G401.6 (cell line): ENCODE results near the gene NDUFS3.
"Not testable (repeated sequence)": the region's sequence is repeated elsewhere in the genome, so short reads cannot be mapped to it uniquely, and the experiment has no call there.

Source experiments
- FAIRE-seq: peaks from 2 replicates; lab custom pipeline; 2012; peaks lifted over from hg19 to GRCh38; lab: Jason Lieb, UNC

The NDUFS3 gene

DNA sequence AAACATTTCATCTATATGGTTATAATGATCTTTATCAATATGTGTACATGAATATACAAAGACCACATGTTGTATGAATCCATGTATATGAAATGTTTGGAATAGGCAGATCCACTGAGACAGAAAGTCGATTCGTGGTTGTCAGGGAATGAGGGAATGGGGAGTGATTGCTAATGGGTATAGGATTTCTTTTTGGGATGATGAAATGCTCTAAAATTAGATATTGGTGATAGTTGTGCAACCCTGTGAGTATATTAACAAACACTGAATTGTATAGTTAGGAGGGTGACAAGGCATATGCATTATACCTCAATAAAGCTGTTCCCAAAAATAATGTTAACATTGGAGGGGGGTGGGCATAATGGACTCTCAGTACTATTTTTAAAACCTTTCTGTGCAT, 18.4 kb upstream of the NDUFS3 start:
- no peak for FAIRE-seq

DNA sequence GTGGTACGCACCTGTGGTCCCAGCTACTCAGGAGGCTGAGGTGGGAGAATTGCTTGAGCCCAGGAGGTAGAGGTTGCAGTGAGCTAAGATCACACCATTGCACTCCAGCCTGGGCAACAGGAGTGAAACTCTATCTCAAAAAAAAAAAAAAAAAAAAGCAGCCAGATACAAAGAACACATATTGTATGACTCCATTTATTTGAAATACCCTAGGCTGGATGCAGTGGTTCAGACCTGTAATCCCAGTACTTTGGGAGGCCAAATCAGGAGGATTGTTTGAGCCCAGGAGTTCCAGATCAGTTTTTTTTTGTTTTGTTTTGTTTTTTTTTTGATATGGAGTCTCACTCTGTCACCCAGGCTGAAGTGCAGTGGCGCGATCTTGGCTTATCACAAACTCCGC, 16.5 kb upstream of the NDUFS3 start:
- not testable (repeated sequence) for FAIRE-seq

DNA sequence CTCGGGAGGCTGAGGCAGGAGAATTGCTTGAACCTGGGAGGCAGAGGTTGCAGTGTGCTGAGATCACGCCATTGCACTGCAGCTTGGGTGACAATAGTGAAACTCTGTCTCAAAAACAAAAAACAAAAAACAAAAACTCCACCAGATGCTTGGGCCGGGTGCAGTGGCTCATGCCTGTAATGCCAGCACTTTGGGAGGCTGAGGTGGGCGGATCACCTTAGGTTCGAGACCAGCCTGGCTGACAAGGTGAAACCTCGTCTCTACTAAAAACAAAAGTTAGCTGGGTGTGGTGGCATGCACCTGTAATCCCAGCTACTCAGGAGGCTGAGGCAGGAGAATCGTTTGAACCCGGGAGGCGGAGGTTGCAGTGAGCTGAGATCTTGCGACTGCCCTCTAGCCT, 14.5 kb upstream of the NDUFS3 start:
- not testable (repeated sequence) for FAIRE-seq

DNA sequence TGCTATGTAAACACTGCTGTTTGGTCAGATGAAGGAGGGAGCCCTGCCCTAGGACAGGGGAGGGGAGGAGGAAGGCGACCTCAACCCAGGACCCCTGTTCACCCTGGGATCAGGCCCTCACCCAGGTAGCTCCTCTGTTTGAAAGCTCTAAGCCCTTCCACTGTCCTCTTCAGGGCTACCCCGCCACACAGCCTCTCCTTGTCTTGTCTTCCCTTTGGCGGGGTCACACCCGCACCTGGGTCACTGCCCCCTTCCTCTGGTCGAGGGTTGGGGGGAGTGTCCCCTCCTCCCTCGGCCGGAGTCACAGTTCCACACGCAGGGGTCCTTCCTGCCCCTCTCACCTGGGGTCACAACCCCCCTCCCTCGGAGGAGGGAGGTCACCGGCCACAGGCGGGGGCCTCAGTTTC, 13.9 kb upstream of the NDUFS3 start:
- FAIRE-seq, result no peak

DNA sequence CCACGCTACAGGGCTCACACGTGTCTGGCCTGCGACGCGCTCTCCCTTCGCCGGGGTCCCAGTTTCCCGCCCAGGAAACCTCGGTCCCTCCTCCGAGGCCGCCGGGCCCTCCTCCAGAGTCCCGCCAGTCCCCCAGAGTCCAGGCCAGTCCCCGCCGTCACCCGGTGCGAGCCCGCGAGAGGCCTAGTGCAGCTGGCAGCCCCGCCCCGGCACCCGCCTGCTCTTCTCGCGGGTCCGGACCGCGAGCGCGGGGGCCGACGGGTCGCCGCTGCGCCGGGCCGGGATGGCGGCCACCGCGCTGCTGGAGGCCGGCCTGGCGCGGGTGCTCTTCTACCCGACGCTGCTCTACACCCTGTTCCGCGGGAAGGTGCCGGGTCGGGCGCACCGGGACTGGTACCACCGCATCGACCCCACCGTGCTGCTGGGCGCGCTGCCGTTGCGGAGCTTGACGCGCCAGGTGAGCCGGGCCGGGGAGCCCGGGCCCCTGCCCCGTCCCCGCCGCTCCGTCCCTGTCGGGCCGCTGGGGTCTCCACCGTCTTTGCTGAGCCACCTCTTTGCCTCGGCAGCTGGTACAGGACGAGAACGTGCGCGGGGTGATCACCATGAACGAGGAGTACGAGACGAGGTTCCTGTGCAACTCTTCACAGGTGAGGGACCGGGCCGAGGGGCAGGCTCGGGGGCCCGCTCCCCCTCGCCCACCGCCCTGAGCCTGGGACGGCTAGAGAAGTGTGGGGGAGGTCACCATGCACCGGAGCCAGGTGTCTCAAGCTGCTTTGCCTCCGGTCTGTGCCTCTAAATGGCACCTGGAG, 13.3 kb upstream of the NDUFS3 start, which contains the start of gene PTPMT1:
Gene PTPMT1 (plus strand): TSS at position 260 of the 809 bp plus-strand sequence. CDS start 24 bp downstream, at position 284.
- no peak for FAIRE-seq

DNA sequence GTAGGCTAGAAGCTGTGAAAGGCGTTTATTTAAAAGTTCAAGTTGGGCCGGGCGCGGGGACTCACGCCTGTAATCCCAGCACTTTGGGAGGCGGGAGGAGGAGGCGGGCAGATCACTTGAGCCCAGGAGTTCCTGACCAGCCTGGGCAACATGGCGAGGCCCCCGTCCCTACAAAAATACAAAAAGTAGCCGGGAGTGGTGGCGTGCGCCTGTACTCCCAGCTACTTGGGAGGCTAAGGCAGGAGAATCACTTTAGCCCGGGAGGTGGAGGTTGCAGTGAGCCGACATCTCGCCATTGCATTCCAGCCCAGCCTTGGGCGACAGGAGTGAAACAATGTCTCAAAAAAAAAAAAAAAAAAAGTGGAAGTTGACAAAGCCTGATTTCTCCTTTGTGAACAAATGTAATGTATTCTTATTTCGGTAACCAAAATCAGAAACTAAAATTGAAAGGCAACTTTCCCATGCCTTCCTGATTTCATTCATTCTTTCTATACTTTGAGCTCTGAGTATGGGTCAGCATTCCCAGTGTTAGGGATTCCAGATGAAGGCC, 12.7 kb upstream of the NDUFS3 start:
- FAIRE-seq, result no peak

DNA sequence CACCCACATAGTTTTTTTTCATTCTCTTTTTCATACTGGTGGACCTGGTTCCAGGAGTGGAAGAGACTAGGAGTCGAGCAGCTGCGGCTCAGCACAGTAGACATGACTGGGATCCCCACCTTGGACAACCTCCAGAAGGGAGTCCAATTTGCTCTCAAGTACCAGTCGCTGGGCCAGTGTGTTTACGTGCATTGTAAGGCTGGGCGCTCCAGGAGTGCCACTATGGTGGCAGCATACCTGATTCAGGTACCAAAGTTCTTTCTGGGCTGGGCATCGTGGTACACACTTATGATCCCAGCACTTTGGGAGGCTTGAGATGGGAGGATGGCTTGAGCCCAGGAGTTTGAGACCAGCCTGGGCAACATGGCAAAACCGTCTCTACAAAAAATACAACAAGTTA, 9.2 kb upstream of the NDUFS3 start:
- no peak for FAIRE-seq

DNA sequence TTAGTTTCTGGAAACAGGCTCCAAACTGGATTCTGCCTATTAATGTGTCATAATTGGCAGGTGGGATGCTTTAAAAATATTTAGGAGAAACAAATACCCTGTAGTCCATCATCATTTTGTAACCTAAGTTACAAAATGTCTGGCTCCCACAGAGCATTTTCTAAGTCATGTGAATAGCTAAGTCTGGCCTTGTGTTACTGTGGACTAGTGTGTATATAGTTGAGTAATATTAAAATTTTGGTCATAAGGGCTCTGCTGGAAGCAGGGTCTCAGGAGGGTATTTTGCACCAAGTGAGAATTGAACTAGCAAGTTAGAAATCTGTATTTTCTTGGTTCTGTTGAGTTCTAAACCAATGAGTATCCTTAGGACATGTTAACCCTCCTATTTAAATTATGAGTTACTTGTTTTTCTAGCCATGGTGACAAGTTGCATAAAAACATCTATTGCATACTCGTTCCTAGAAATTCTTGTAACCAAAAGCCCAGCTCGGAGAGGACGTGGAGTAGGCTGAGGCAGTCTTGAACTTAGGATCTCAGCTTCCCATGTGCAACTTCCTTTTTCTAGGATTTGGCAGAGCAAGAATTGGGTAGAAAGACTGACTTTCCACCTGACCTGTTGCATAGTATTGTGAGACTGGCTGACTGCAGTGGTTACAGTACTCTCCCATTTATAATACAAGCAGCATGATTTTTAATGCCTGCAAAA, 8.1 kb upstream of the NDUFS3 start:
- FAIRE-seq, result no peak

DNA sequence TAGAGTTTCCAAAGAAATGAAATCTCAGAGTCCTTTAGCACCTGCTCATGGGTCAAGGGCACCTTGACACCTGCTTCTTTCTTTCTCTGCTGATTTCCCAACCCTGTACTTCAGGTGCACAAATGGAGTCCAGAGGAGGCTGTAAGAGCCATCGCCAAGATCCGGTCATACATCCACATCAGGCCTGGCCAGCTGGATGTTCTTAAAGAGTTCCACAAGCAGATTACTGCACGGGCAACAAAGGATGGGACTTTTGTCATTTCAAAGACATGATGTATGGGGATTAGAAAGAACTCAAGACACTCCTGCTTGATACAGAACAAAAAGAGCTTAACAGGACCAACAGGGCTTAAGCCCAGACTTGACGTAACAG, 7.5 kb upstream of the NDUFS3 start:
- no peak for FAIRE-seq

DNA sequence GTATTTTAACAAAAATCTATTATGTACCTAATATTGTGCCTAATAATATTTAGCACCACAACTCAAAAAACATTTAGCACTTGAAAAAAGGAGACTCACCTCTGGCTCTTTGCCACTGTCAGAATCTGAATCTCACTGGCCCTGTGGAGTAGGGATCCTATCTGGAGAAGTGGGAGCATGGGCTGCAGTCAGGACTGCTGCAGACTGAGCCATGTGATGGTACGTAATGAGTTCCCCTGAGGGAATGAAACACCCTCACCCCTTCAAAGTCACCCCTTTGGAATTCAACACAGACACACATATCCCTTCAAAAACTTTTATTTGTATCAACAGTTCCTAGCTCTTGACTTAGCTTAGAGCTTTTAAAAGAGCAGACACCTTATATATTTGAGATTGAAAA, 7.0 kb upstream of the NDUFS3 start:
- no peak for FAIRE-seq

DNA sequence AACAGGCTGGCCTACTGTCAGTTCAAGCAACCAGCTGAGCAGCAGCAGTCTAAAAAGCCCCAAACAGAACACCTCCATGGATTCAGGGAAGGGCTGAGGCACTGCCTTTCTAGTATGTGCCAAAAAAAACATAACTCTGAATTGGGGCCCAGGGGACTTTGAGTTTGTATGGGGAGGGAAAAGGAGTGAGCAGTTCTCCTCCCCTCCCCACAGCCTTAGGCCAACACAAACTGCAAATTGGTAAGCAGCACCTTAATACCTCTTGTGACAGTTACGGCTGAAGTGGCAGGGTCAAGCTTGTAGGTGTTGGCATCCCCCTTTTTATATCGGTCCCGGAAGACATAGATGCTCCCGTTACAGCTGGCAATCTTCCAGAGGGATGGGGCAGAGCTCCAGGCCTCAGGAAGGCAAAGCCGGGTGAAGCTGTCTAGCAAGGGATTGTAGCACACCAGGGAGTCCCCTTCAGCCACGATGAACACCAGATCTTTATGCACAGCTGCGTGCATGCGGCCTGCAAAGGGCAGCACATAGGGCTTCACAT, 6.1 kb upstream of the NDUFS3 start:
- no peak for FAIRE-seq

DNA sequence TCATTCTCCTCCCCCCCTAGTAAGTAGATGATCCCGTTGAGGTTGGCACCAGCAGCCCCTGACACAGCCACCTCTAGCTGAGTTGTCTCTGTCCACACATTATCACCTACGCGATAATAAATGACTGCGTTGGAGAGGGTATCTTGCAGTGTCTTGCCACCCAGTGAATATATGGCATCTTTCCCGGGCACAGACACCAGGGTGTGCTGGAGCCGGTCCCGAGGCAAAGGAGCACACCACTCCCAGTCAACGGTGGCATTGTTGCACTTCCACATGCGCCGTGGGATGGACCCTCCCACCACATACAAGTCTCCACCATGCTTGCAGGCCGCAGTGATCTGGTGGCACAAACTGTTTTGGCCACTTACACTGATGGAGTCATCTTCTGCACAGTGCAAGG, 5.6 kb upstream of the NDUFS3 start:
- FAIRE-seq, result no peak

DNA sequence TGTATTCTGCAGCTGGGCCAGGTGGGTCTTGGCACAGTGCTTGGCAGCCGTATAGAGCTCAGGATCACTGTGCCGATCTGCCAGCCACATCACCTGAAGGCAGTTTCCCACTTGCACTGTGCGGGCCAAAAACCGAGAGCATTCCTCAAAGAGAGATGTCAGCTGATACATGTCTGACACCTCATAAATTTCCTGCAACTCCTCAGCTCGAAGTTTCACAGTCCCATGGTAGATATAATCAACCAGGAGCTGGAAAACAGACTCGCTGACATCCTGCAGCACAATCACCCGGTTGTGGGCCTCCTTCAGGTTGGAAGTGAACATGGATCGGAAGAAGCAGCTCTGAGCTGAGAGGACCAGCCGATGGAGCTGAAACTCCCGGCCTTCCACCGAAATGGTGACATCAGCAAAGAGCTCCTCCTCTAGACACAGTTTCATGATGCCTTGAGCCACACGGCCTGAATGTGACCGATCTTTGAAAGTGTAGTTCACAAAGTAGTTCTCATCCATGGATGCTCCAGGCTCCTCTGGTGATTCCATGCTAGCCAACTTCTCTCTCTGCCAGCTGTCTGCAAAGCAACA, 1.3 kb upstream of the NDUFS3 start:
- no peak for FAIRE-seq

DNA sequence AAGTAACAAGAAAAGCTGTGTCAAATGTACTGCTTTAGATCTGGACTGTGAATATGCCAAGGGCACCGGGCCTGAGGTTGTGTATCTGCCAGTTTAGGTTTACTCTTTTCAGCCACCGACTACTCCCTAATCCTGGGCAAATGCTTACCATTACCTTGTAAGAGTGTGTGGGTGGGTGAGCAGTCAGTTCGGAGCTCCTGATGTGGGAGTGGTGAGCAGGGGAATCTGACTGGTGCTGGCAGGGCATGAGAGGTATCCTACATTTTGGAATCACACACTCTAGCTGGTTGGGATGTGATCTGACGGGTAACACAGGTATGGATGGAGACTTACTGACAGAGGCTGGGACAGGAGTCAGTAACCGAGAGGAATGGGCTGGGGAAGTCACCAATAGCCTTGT, 5.0 kb downstream of the NDUFS3 start:
- no peak for FAIRE-seq

DNA sequence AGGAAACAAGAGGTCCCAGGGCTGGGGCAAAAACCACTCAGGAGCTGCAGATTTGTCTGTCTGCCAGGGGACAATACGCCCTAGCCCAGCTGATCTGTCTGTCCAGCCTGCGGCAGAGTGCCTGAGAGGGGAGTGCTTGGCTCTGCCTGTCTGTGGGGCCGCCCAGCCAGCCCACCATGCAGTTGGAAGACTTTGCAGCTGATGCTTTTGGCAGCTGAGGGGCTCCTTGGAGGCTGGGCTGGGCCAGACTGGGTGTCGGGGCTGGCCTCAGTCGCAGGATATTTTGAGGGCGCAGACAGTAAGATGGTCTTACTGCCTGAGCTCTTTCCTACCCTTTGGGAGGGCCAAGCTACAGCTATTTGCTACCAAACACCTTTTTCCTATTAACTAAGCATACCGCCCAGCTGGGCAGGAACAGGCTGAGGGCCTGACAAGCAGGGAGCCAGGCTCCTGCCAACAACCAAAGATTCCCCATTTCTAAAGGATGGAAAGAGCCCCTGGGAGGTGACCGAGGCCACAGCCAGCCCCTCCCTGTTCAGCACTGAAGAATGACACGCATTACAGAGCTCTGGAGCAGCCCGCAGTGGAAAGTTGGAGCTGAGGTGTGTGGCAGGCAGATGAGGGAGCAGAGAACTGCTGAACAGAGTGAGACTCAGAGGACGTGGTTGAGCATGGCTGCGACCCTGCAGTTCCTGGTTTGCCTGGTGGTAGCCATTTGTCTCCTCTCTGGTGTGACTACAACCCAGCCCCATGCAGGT, 7.4 kb downstream of the NDUFS3 start, which contains the start of gene FAM180B:
Gene FAM180B (plus strand): TSS at position 581 of the 758 bp plus-strand sequence. CDS start 91 bp downstream, at position 672.
- no peak for FAIRE-seq

DNA sequence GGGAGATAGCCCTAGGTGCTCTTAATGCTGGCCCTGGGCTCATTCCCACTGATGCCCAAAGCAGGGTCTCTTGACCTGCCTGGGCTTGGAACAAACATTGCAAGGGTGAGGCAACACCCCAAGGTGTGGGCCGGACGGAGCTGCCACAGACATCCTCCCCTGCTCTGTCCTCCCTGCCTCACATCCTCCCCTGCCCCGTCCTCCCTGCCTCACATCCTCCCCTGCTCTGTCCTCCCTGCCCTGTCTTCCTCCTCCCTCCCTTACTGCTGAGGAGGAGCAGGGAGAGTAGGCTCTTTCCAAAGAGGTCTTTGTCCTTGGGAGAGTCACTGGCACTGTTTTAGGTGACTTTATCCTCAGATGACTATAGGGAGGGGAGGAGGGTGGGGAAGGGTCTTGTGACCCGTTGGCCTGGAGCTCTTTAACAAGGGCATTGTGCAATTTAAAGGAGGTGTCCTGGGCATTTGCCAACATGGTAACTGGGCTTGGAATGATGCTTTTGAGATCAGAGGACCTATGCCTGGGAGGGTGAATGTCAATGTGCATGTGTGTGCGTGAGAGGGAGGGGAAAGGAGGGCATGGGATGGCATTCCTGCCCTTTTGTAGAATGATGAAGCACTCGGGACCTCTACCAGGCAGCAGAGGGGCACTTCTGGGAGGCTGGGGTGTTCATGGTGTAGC, 8.3 kb downstream of the NDUFS3 start:
- FAIRE-seq, result no peak

DNA sequence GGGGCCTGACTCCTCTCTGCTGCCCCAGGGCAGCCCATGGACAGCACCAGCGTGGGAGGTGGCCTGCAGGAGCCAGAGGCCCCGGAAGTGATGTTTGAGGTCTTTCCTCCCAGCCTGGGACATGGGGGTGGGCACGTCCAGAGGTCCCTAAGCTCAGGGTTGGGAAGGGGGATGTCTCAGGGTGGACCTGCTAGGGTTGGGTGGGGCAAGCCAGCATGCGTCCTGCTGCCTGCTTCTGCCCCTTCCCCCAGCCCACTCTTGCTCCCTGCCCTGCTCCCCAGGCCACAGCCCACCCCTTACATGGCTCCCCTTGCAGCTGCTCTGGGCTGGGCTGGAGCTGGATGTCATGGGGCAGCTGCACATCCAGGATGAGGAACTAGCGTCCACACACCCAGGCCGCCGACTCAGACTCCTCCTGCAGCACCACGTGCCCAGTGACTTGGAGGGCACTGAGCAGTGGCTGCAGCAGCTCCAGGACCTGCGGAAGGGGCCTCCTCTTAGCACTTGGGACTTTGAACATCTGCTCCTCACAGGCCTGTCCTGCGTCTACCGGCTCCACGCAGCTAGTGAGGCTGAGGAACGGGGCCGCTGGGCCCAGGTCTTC, 9.0 kb downstream of the NDUFS3 start:
- no peak for FAIRE-seq

DNA sequence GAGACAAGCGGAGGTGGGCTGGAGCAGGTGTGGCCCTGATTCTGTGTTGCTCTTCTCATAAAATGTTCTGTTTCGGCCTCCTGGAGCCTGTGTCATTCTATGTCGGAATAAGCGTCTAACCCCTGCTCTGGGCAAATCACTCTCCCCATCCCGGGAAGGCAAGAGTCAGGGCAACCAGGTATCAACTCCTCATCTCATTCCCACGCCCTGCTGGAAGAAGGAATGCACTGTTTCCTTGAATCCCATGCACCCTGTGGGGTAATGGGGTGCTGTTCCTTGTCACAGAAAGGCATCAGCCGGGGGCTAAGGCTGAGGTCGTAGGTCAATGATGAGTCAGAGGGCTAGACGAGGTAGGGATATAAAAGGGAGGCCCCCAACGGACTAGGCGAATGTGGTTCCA, 10.2 kb downstream of the NDUFS3 start:
- no peak for FAIRE-seq

DNA sequence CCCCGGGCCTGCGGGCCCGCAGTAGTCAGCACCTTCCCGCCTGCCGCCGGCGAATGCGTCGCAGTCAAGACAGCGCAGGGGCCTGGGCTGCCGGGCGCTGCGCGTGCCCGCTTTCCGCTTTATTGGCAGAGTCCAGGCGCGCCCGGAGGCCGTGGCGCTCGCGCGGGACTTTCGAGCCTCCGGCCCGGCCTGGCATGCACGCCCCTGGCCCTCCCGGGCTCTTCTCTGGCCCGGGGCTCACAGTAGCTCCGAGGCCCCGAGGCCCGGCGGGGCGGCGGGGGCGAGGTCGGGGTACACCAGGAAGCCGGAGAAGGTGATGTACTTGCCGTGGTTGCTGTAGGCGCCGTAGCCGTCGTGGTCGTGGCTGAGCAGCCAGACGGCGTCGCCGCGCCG, 10.7 kb downstream of the NDUFS3 start:
- FAIRE-seq, result no peak

DNA sequence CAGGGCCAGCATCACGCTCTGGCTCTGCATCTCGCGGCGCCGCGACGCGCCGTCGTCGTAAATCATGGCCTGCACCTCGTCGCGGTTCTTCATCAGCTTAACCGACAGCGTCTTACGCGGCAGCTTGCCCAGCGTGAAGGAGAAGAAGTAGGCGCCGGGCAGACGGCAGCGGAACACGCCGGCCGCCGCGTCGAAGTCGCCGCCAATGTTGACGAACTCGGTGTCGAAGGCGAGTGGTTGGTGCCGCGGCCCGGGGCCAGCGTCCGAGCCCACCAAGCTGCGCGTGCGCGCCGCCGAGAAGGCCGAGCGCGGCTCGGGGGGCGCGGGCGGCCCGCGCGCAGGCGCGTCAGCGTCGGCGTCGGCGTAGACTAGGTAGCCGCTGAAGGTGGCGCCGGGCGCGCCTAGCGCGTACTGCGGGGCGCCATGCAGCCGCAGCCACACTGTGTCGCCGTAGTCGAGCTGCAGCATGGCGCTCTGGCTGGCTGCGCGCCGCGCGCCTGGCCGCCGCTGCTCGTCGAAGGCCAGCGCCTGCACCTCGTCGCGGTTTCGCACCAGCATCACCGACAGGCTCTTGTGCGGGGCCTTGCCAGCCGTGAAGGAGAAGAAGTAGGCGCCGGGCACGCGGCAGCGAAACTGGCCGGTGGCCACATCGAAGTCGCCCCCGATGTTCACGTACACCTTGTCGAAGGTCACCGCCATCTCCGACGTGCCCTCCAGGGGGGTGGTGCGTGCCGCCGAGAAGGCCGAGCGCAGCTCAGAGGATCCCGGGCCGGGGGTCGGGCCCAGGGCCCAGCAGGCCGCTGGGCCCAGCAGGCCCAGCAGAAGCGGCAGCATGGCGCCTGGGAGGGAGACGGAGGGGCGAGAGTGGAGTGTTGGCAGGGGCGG, 11.3 kb downstream of the NDUFS3 start:
- FAIRE-seq, result no peak
